GM19035 (cell line): Measurements from ENCODE around the gene ALPL.
"Not testable (repeated sequence)": the region's sequence is repeated elsewhere in the genome, so short reads cannot be mapped to it uniquely, and the experiment has no call there.

ENCODE experiments used
- ATAC-seq: cut with Tn5 transposase; IDR thresholded peaks from one replicate; pipeline ENCODE4 v1.9.1; 2021; ENCODE audit not compliant: unreplicated experiment

ALPL gene

GRCh38 chr1:21507511-21508270 is 1.5 kb upstream of the ALPL start:
- no peak for ATAC-seq

GRCh38 chr1:21508580-21509350 is 458 bp upstream of the ALPL start:
- ATAC-seq: no peak

GRCh38 chr1:21510113-21510493 is 880 bp downstream of the ALPL start:
- no peak for ATAC-seq

- ATAC-seq: no peak
Observed at GRCh38 chr1:21510885-21511578, 1.8 kb downstream of the ALPL start.

GRCh38 chr1:21511579-21512522 is 2.6 kb downstream of the ALPL start:
- ATAC-seq: no peak

- no peak for ATAC-seq
Observed at GRCh38 chr1:21514245-21514644, 5.0 kb downstream of the ALPL start.

GRCh38 chr1:21517161-21517589 is 8.0 kb downstream of the ALPL start:
- no peak for ATAC-seq

- no peak for ATAC-seq
Observed at GRCh38 chr1:21517660-21518480, 8.6 kb downstream of the ALPL start.

- ATAC-seq: no peak
Observed at GRCh38 chr1:21518774-21519455, 9.7 kb downstream of the ALPL start.

- ATAC-seq: not testable (repeated sequence)
Observed at GRCh38 chr1:21519486-21520070, 10.4 kb downstream of the ALPL start.

GRCh38 chr1:21520899-21521716 is 11.9 kb downstream of the ALPL start:
- no peak for ATAC-seq

GRCh38 chr1:21521717-21522060 is 12.5 kb downstream of the ALPL start:
- no peak for ATAC-seq

- ATAC-seq: no peak
Observed at GRCh38 chr1:21522525-21523038, 13.4 kb downstream of the ALPL start.

GRCh38 chr1:21523297-21523813 is 14.1 kb downstream of the ALPL start:
- no peak for ATAC-seq

- no peak for ATAC-seq
Observed at GRCh38 chr1:21524220-21524619, 15.0 kb downstream of the ALPL start.

GRCh38 chr1:21524686-21525339 is 15.6 kb downstream of the ALPL start:
- ATAC-seq: no peak

- ATAC-seq: no peak
Observed at GRCh38 chr1:21525340-21525717, 16.1 kb downstream of the ALPL start.
